ENCODE measurements around the gene RHEBL1. TPM values are rescaled to one million over a fixed set of nuclear protein-coding genes. Genes with fewer than 3 reads are reported as not detected.

Gene RHEBL1
- total and polyA plus RNA-seq, 2 of the 8 experiments (the other 6 are each of a cell fraction or from before 2014, with no cell fraction given): 7.5 to 9.4 TPM

- TF ChIP-seq RAD21 (IDR thresholded peaks at IDR 0.05 in 1 of 2, conservative IDR thresholded peaks at IDR 0.05 in 1 of 2; ENCODE audit: low read depth in 2 of 2, low read length in 2 of 2) (peak; percentile 29 to 32; a peak in 3 of 4 replicates), USF2 (IDR thresholded peaks at IDR 0.05; ENCODE audit: low read length) (no peak)
These were observed 51.3 kb downstream of the RHEBL1 start, which contains the start of gene PRKAG1 (continued) for GRCh38 chr12:49018261-49019119.

Data from H1 (cell line).